ENCODE results near the gene FADS2. TPM values are rescaled to one million over a fixed set of nuclear protein-coding genes. Genes with fewer than 3 reads are reported as not detected.
A peak's percentile ranks its signal among the peaks of the same experiment; 100 is the strongest.

Gene FADS2
- total and polyA plus RNA-seq, 9 of the 15 experiments (the other 6 are each of a cell fraction or from before 2014, with no cell fraction given): 2.9 to 42.8 (median 16.2) TPM

DNA sequence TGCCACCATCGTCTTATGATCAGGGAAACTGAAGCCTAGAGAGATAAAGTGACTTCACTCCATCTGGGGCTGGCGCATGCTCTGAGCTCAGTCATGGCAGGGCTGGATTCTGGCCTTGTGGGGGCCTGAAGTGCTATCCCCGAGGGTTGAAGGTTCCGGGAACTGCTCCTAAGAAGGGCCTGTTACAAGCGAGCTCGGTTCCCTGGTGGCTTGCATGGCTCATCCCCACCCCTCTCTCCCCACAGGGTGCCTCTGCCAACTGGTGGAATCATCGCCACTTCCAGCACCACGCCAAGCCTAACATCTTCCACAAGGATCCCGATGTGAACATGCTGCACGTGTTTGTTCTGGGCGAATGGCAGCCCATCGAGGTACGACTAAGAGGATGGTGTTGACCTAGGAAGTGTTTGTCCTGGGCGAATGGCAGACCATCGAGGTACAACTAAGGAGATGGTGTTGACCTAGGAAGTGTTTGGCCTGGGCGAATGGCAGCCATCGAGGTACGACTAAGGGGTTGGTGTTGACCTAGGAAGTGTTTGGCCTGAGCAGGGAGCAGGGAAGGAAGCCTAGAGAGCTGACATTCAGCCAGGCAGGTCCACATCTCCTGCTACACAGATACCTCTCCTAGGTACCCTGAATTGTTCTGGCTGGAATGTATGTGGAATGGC, 19.9 kb downstream of the FADS2 start:
- ChIA-PET POLR2A (interaction anchor here (0.9 kb wide), 1 partner anchor 14 kb away, joined by 3 read pairs; no protein-coding TSS in a partner anchor), CTCF (ENCODE audit: low intra/inter-chr PET ratio) (no interaction called here)
- peaks cover 5% of the 10 kb centered on the region; the same call in 1 of the 3 replicates for H3K36me3 ChIP-seq (ENCODE audit: control insufficient read depth, insufficient read depth, low read length)
- no peaks in the 10 kb centered on the region for H3K9me3 ChIP-seq (replicated peaks; ENCODE audit: control insufficient read depth, insufficient read depth, low read depth, low read length)
- no TSS peak for BruUV-seq (replicated peaks)
- H4K20me1 ChIP-seq (replicated peaks; ENCODE audit: control insufficient read depth, insufficient read depth, low read length): no peaks in the 10 kb centered on the region
- in situ Hi-C loops (cut with MboI): no loop called here
- DNase-seq (ENCODE audit: extremely low read depth in 1 of 4, low spot score in 3 of 4): no peak
- intact Hi-C loops (cut with micrococcal nuclease): no loop called here
- H3K79me2 ChIP-seq (ENCODE audit: control insufficient read depth, insufficient read depth, low read length): no peaks in the 10 kb centered on the region
- WGBS (ENCODE audit: insufficient coverage, low coverage, missing lambda C conversion rate): 91% methylated on average over 18 of the region's 18 CpGs
- H3K9ac ChIP-seq (ENCODE audit: insufficient read depth in 1 of 2, low read depth in 2 of 2, low read length in 2 of 2): peak overlapping the region in 1 of 2 experiments; percentile 3; a peak in 2 of 4 replicates
- H3K4me3 ChIP-seq: no peak overlapping the region
- H3K27me3 ChIP-seq (ENCODE audit: control insufficient read depth in 2 of 2, insufficient read depth in 2 of 2, low read length in 2 of 2): no peaks in the 10 kb centered on the region
- peak; percentile 61; the same call in 1 of the 2 replicates for TF ChIP-seq NR2C1 (IDR thresholded peaks at IDR 0.05)
- 0 out of 2 replicates have a peak, but pooled peaks have one; percentile 25 for TF ChIP-seq NR2C1 (tag; IDR thresholded peaks at IDR 0.05)
- TF ChIP-seq, protein P1, sequence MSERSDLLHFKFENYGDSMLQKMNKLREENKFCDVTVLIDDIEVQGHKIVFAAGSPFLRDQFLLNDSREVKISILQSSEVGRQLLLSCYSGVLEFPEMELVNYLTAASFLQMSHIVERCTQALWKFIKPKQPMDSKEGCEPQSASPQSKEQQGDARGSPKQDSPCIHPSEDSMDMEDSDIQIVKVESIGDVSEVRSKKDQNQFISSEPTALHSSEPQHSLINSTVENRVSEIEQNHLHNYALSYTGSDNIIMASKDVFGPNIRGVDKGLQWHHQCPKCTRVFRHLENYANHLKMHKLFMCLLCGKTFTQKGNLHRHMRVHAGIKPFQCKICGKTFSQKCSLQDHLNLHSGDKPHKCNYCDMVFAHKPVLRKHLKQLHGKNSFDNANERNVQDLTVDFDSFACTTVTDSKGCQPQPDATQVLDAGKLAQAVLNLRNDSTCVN (CRISPR knock-in tag; IDR thresholded peaks at IDR 0.05): no peak
- no peak for TF ChIP-seq RBM15 (IDR thresholded peaks at IDR 0.05; ENCODE audit: insufficient read depth, low read length)
- peak; percentile 32 for FAIRE-seq
- H3K4me2 ChIP-seq (ENCODE audit: insufficient read depth, low read length): no peak overlapping the region
- no peak overlapping the region for H2AFZ ChIP-seq (ENCODE audit: low read depth, low read length)
- peaks cover under 1 to 21% of the 10 kb centered on the region in 2 experiments; a peak in 4 of 5 replicates for H3K4me1 ChIP-seq (replicated peaks in 1 of 2; ENCODE audit: control insufficient read depth in 2 of 2, insufficient read depth in 2 of 2, low read length in 2 of 2)
- ATAC-seq: no peak
- H3K27ac ChIP-seq (ENCODE audit: extremely low read depth, low read depth, low read length): no peak overlapping the region
- no peaks in the 10 kb centered on the region for H3K9me1 ChIP-seq (ENCODE audit: control insufficient read depth, insufficient read depth, low read length)
